ENCODE results near the gene TFPI.

DNA sequence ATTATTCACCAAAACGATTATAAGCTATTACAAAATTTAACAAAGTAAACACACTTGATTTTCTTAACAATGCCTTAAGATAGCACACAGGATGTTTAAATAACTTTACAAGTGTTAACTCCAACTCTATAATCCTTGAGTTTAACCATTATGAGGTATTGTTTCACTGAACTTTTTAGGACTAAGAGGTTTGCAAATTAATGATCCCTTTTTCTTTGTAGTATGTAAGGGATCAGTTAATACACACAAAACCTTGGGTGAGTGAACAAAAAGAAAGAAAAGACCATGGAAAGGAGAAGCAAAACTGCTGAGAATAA is 21.5 kb upstream of the TFPI start:
- TF ChIP-seq POLR2AphosphoS5 (IDR thresholded peaks at IDR 0.05; ENCODE audit: borderline replicate concordance, low read depth, low read length): no peak
- no peak for TF ChIP-seq EZH2 (IDR thresholded peaks at IDR 0.05)
